A673 (cell line): Measurements from ENCODE around the gene RECQL5. TPM values are rescaled to one million over a fixed set of nuclear protein-coding genes. Genes with fewer than 3 reads are reported as not detected.

Experiments
- BruUV-seq: library from RNA; stranded (reverse); fragments of 400-500 nt; replicated peaks from 2 replicates; lab custom pipeline; 2021; lab: Mats Ljungman, UMichigan
- CTCF ChIA-PET: fragments of 300-600 bp; sonication (Branson Sonifier 250); formaldehyde crosslinking; loops from one replicate; lab custom pipeline; 2022; ENCODE audit warnings: antibody characterized with exemption; lab: Charles Lee
- POLR2A ChIA-PET: fragments of 300-600 bp; sonication (Branson Sonifier 250); formaldehyde crosslinking; loops from one replicate; lab custom pipeline; 2022; ENCODE audit warnings: antibody characterized with exemption; ENCODE audit not compliant: low non-redundant PET; lab: Charles Lee
- DNase-seq: peaks from one replicate; pipeline ENCODE4 v3.0.0-alpha.2; 2015; ENCODE audit warnings: low spot score
- H3K27ac ChIP-seq: fragments of 200-600 bp; sonication (generic); 2 replicates; pipeline ENCODE4 v1.5.1; 2016; ENCODE audit warnings: mixed run types, low read depth, mild to moderate bottlenecking, mixed read lengths, antibody characterized with exemption, low read length; ENCODE audit not compliant: poor library complexity, severe bottlenecking
- H3K27me3 ChIP-seq: fragments of 200-600 bp; sonication (generic); replicated peaks from 2 replicates; pipeline ENCODE4 v1.6.1; 2017; ENCODE audit warnings: mixed run types, low read depth, mild to moderate bottlenecking, mixed read lengths, antibody characterized with exemption, low read length; ENCODE audit not compliant: insufficient read depth, poor library complexity
- H3K36me3 ChIP-seq: fragments of 200-600 bp; sonication (generic); 2 replicates; pipeline ENCODE4 v1.6.1; 2016; ENCODE audit warnings: mixed run types, mild to moderate bottlenecking, mixed read lengths, antibody characterized with exemption, low read length; ENCODE audit not compliant: insufficient read depth, poor library complexity, severe bottlenecking
- H3K4me1 ChIP-seq: fragments of 200-600 bp; sonication (generic); 2 replicates; pipeline ENCODE4 v1.6.1; 2017; ENCODE audit warnings: mixed run types, mild to moderate bottlenecking, mixed read lengths, antibody characterized with exemption, low read length; ENCODE audit not compliant: insufficient read depth, poor library complexity, severe bottlenecking
- H3K4me3 ChIP-seq: fragments of 200-600 bp; sonication (generic); 2 replicates; pipeline ENCODE4 v1.5.1; 2016; ENCODE audit warnings: low read depth, mixed run types, mild to moderate bottlenecking, mixed read lengths, low read length; ENCODE audit not compliant: poor library complexity, severe bottlenecking
- H3K9me3 ChIP-seq: fragments of 200-600 bp; sonication (generic); 2 replicates; pipeline ENCODE4 v1.6.1; 2016; ENCODE audit warnings: mixed run types, low read depth, mild to moderate bottlenecking, mixed read lengths, antibody characterized with exemption, low read length; ENCODE audit not compliant: poor library complexity, severe bottlenecking
- CTCF ChIP-seq: fragments of 300-800, 200-600 bp; sonication (generic); conservative IDR thresholded peaks from 2 replicates; pipeline ENCODE4 v1.5.1; 2017; ENCODE audit warnings: low read depth, mild to moderate bottlenecking, antibody characterized with exemption, low read length, moderate library complexity, mixed read lengths
- EZH2 ChIP-seq: fragments of 200-600 bp; sonication (generic); IDR thresholded peaks from 2 replicates; pipeline ENCODE4 v1.6.1; 2017; ENCODE audit warnings: borderline replicate concordance, low read depth, mild to moderate bottlenecking, mixed read lengths, antibody characterized with exemption, low read length; ENCODE audit not compliant: poor library complexity, severe bottlenecking
- intact Hi-C: fragments of 100-400 bp; cut with micrococcal nuclease; formaldehyde crosslinking; loops from one replicate; pipeline ENCODE4 v1.10.0; 2022; ENCODE audit not compliant: unreplicated experiment
- total RNA-seq: library from RNA; stranded (reverse); gene quantifications from 2 replicates; pipeline ENCODE4 v1.2.3, GENCODE V29; 2021

Gene RECQL5
- total RNA-seq, 1 experiment from 2014 or later, result 30.6 TPM

- CTCF ChIA-PET, result no interaction called here
- intact Hi-C loops, result no loop called here
These were observed 26.3 kb downstream of the RECQL5 start for GRCh38 chr17:75640556-75641119.

GRCh38 chr17:75639771-75640555 lies 27.0 kb downstream of the RECQL5 start:
- Histone ChIP-seq H3K4me1 (no peaks in the 10 kb centered on the region), H3K27ac (no peak overlapping the region), H3K4me3 (no peak overlapping the region), H3K27me3 (no peaks in the 10 kb centered on the region), H3K9me3 (no peaks in the 10 kb centered on the region), H3K36me3 (no peaks in the 10 kb centered on the region)
- no peak for TF ChIP-seq CTCF
- no peak for TF ChIP-seq EZH2
- BruUV-seq, result no TSS peak
- ChIA-PET CTCF (no interaction called here), POLR2A (no interaction called here)
- intact Hi-C loops, result no loop called here
- no peak for DNase-seq

More at GRCh38 chr17:75640556-75641119, 26.3 kb downstream of the RECQL5 start:
- POLR2A ChIA-PET, result no interaction called here
- Histone ChIP-seq H3K4me1 (no peaks in the 10 kb centered on the region), H3K4me3 (no peak overlapping the region), H3K27me3 (no peaks in the 10 kb centered on the region), H3K9me3 (no peaks in the 10 kb centered on the region), H3K27ac (no peak overlapping the region), H3K36me3 (no peaks in the 10 kb centered on the region)
- DNase-seq, result no peak
- BruUV-seq, result no TSS peak
- TF ChIP-seq CTCF (no peak), EZH2 (no peak)

GRCh38 chr17:75639327-75639726 lies 27.6 kb downstream of the RECQL5 start:
- Histone ChIP-seq H3K27me3 (no peaks in the 10 kb centered on the region), H3K9me3 (no peaks in the 10 kb centered on the region), H3K4me1 (peaks cover under 1% of the 10 kb centered on the region), H3K36me3 (no peaks in the 10 kb centered on the region), H3K27ac (no peak overlapping the region), H3K4me3 (no peak overlapping the region)
- DNase-seq, result no peak
- TF ChIP-seq EZH2 (no peak), CTCF (no peak)
- no TSS peak for BruUV-seq
- intact Hi-C loops, result no loop called here
- POLR2A ChIA-PET, result no interaction called here
- CTCF ChIA-PET, result no interaction called here
